Measurements from ENCODE around the gene DMD.
A peak's percentile ranks its signal among the peaks of the same experiment; 100 is the strongest.

DMD gene

GRCh38 chrX:31269914-31270313, 1941.4 kb downstream of the DMD start:
- no peak for TF ChIP-seq CTCF (IDR thresholded peaks at IDR 0.05; ENCODE audit: borderline replicate concordance, control extremely low read depth, extremely low read depth, insufficient read depth, missing control alignments)
- in situ Hi-C loops (cut with MboI; ENCODE audit: low sequenced_read_pairs, unreplicated experiment), result no loop called here

GRCh38 chrX:31268359-31268758, 1943.0 kb downstream of the DMD start:
- DNase-seq (ENCODE audit: low spot score), result no peak
- in situ Hi-C loops (cut with MboI; ENCODE audit: low sequenced_read_pairs, unreplicated experiment), result no loop called here
- no peak for TF ChIP-seq CTCF (IDR thresholded peaks at IDR 0.05; ENCODE audit: borderline replicate concordance, control extremely low read depth, extremely low read depth, insufficient read depth, missing control alignments)

More at GRCh38 chrX:31269914-31270313, 1941.4 kb downstream of the DMD start:
- no peak for DNase-seq (ENCODE audit: low spot score)

DNA sequence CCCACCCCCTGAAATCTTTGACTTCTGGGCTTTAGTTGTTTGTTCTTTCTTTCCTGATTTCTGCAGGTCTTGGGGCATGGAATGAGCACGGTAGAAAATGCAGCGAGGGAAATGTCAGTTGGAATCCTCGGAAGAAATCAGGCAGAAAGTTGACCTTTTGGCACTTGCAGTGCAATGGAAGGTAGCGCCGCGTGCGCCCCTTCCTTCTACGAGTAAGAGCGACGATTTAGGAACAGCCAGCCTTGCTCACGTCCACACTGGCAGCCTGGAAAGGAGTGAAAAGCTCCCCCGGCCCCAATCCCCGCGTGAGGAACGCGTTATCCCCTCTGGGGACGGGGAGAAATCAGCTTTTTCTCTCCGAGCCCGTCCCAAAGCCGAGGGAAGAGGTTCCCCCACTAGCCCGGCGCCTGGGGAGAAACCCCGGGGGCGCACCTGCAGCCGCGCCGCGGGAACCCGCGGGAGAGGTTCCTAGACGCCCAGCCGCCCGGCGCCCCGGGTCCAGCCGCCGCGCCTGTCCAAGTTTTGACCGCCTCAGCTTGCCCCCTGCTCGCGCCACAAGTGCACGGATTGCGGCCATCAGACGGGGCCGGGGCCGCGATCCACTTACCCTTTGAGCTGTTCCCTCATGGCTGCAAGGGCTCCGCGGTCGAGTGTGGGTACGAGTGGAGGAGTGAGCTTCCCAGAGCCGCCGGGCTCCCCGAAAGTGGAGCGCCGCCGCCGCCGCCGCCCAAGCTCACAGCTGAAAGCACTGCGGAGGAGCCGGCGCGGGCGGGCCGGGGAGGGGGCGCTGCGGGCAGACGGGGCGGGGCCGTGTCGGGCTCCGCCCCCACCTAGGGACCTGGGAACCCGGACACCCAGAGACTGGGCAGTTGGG, 1944.9 kb downstream of the DMD start:
- no peak for TF ChIP-seq CTCF (IDR thresholded peaks at IDR 0.05; ENCODE audit: borderline replicate concordance, control extremely low read depth, extremely low read depth, insufficient read depth, missing control alignments)
- in situ Hi-C loops (cut with MboI; ENCODE audit: low sequenced_read_pairs, unreplicated experiment), result no loop called here
- DNase-seq (ENCODE audit: low spot score), result peak; percentile 74

GRCh38 chrX:31265383-31265782, 1946.0 kb downstream of the DMD start:
- no peak for TF ChIP-seq CTCF (IDR thresholded peaks at IDR 0.05; ENCODE audit: borderline replicate concordance, control extremely low read depth, extremely low read depth, insufficient read depth, missing control alignments)
- DNase-seq (ENCODE audit: low spot score), result no peak
- in situ Hi-C loops (cut with MboI; ENCODE audit: low sequenced_read_pairs, unreplicated experiment), result no loop called here

DNA sequence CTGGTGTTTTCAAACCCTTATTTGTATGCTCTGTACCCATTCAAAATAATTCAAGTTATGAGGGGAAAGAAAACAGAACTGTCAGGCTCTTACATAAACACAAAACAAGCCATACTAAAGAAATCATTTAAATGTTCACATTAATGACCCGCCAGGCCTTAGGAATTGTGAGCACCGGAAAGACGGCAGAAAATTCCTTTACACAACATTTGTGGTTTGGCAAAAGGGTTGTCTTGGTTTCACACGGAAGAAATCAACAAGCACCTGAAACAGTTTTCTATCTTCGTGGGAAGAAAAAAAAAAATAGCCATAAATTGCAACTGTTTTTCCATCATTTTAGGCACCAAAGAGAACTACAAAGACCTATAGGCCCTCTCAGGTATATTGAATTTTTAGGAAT, 1951.0 kb downstream of the DMD start:
- DNase-seq (ENCODE audit: low spot score), result no peak
- TF ChIP-seq CTCF (IDR thresholded peaks at IDR 0.05; ENCODE audit: borderline replicate concordance, control extremely low read depth, extremely low read depth, insufficient read depth, missing control alignments), result no peak
- in situ Hi-C loops (cut with MboI; ENCODE audit: low sequenced_read_pairs, unreplicated experiment), result no loop called here

DNA sequence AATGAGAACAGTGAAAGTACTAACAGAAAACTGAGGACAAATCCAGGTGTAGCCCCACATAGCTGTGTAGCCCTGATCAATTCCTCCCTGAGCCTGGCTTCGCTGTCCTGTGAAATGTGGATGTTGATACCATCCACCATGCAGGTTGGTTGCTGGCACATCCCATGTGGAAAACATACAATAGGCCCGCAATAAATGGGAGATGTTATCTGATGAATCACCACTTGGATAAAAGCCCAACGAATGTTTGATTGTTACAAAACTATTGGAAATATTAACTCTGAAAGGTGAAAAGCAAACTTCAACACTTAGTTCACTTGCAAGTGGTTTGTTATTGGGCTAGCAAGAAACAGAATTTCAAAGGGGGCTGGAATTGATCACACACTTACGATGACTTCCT, 1953.2 kb downstream of the DMD start:
- in situ Hi-C loops (cut with MboI; ENCODE audit: low sequenced_read_pairs, unreplicated experiment), result no loop called here
- no peak for DNase-seq (ENCODE audit: low spot score)
- TF ChIP-seq CTCF (IDR thresholded peaks at IDR 0.05; ENCODE audit: borderline replicate concordance, control extremely low read depth, extremely low read depth, insufficient read depth, missing control alignments), result no peak

Data from GM13976 (cell line).